H9 (cell line): ENCODE data around the gene SDK1. TPM values are rescaled to one million over a fixed set of nuclear protein-coding genes. Genes with fewer than 3 reads are reported as not detected.

Source experiments
- DNase-seq: peaks from one replicate; pipeline ENCODE4 v3.0.0-alpha.2; 2017
- H2AFZ ChIP-seq: one replicate; pipeline ENCODE4 v1.6.1; 2013; ENCODE audit warnings: mild to moderate bottlenecking, low read length, control low read depth, moderate library complexity
- H2AK5ac ChIP-seq: 2 replicates; pipeline ENCODE4 v1.6.1; 2013; ENCODE audit warnings: low read length, control low read depth, mixed read lengths; ENCODE audit not compliant: insufficient read length
- H2BK120ac ChIP-seq: one replicate; pipeline ENCODE4 v1.6.1; 2013; ENCODE audit warnings: low read depth, mild to moderate bottlenecking, low read length, control low read depth, inconsistent platforms; ENCODE audit not compliant: poor library complexity, severe bottlenecking
- H2BK12ac ChIP-seq: 2 replicates; pipeline ENCODE4 v1.6.1; 2013; ENCODE audit warnings: low read length, control low read depth, mixed read lengths, low read depth; ENCODE audit not compliant: insufficient read length
- H2BK15ac ChIP-seq: 2 replicates; pipeline ENCODE4 v1.6.1; 2013; ENCODE audit warnings: low read depth, low read length, control low read depth
- H2BK20ac ChIP-seq: one replicate; pipeline ENCODE4 v1.6.1; 2013; ENCODE audit warnings: low read depth, mild to moderate bottlenecking, low read length, control low read depth, inconsistent platforms; ENCODE audit not compliant: poor library complexity, severe bottlenecking
- H2BK5ac ChIP-seq: 2 replicates; pipeline ENCODE4 v1.6.1; 2013; ENCODE audit warnings: low read length, control low read depth, mixed read lengths; ENCODE audit not compliant: insufficient read length
- H3K14ac ChIP-seq: 2 replicates; pipeline ENCODE4 v1.6.1; 2013; ENCODE audit warnings: low read length, control low read depth; ENCODE audit not compliant: insufficient read depth
- H3K18ac ChIP-seq: 2 replicates; pipeline ENCODE4 v1.6.1; 2013; ENCODE audit warnings: low read depth, mild to moderate bottlenecking, mixed read lengths, low read length, control low read depth; ENCODE audit not compliant: insufficient read length
- H3K23ac ChIP-seq: 2 replicates; pipeline ENCODE4 v1.6.1; 2013; ENCODE audit warnings: low read length, control low read depth, mixed read lengths, low read depth; ENCODE audit not compliant: insufficient read length
- H3K23me2 ChIP-seq: 2 replicates; pipeline ENCODE4 v1.6.1; 2013; ENCODE audit warnings: low read depth, mild to moderate bottlenecking, mixed read lengths, low read length, control low read depth; ENCODE audit not compliant: insufficient read length, poor library complexity, severe bottlenecking
- H3K27ac ChIP-seq: 2 replicates; pipeline ENCODE4 v1.5.1; 2013; ENCODE audit warnings: low read length, control low read depth, mixed read lengths, low read depth; ENCODE audit not compliant: insufficient read length
- H3K27me3 ChIP-seq: 2 replicates; pipeline ENCODE4 v1.6.1; 2013; ENCODE audit warnings: low read length, control low read depth, inconsistent platforms; ENCODE audit not compliant: insufficient read depth
- H3K4ac ChIP-seq: 2 replicates; pipeline ENCODE4 v1.6.1; 2013; ENCODE audit warnings: low read depth, mild to moderate bottlenecking, control low read depth, inconsistent platforms, low read length, moderate library complexity
- H3K4me1 ChIP-seq: 2 replicates; pipeline ENCODE4 v1.6.1; 2013; ENCODE audit warnings: low read length, control low read depth, inconsistent platforms; ENCODE audit not compliant: insufficient read depth
- H3K4me2 ChIP-seq: 2 replicates; pipeline ENCODE4 v1.6.1; 2013; ENCODE audit warnings: low read length, control low read depth, mixed read lengths; ENCODE audit not compliant: insufficient read length, insufficient read depth
- H3K56ac ChIP-seq: 2 replicates; pipeline ENCODE4 v1.6.1; 2013; ENCODE audit warnings: low read depth, mild to moderate bottlenecking, mixed read lengths, low read length, control low read depth; ENCODE audit not compliant: insufficient read length
- H3K79me1 ChIP-seq: 2 replicates; pipeline ENCODE4 v1.6.1; 2013; ENCODE audit warnings: low read depth, mild to moderate bottlenecking, moderate library complexity, low read length, control low read depth, inconsistent platforms; ENCODE audit not compliant: insufficient read depth, poor library complexity, severe bottlenecking
- H3K79me2 ChIP-seq: 2 replicates; pipeline ENCODE4 v1.6.1; 2013; ENCODE audit warnings: low read length, control low read depth, inconsistent platforms; ENCODE audit not compliant: insufficient read depth
- H3K9ac ChIP-seq: 2 replicates; pipeline ENCODE4 v1.6.1; 2013; ENCODE audit warnings: low read length, control low read depth, mixed read lengths; ENCODE audit not compliant: insufficient read length; ENCODE audit errors: extremely low read depth
- H3K9me3 ChIP-seq: one replicate; pipeline ENCODE4 v1.6.1; 2013; ENCODE audit warnings: low read depth, low read length, inconsistent platforms; ENCODE audit not compliant: control insufficient read depth
- H3T11ph ChIP-seq: one replicate; pipeline ENCODE4 v1.6.1; 2013; ENCODE audit warnings: mild to moderate bottlenecking, low read length, control low read depth, inconsistent platforms
- H4K20me1 ChIP-seq: one replicate; pipeline ENCODE4 v1.6.1; 2013; ENCODE audit not compliant: control insufficient read depth, insufficient read length, insufficient read depth
- H4K5ac ChIP-seq: 2 replicates; pipeline ENCODE4 v1.6.1; 2013; ENCODE audit warnings: low read depth, mild to moderate bottlenecking, mixed read lengths, low read length, control low read depth; ENCODE audit not compliant: insufficient read length
- H4K8ac ChIP-seq: replicated peaks from 2 replicates; pipeline ENCODE4 v1.6.1; 2013; ENCODE audit warnings: low read length, control low read depth, mixed read lengths, low read depth; ENCODE audit not compliant: insufficient read length
- H4K91ac ChIP-seq: 2 replicates; pipeline ENCODE4 v1.6.1; 2013; ENCODE audit warnings: low read depth, mild to moderate bottlenecking, moderate library complexity, mixed read lengths, low read length, control low read depth; ENCODE audit not compliant: insufficient read length
- H3K27ac Mint-ChIP-seq, 3 experiments: 2 replicates in 2 of 3; 3 replicates in 1 of 3; pipeline ENCODE4 v1.8.0; 2020 to 2021; ENCODE audit warnings: mixed read lengths in 3 of 3, mild to moderate bottlenecking in 1 of 3, moderate library complexity in 1 of 3
- H3K27me3 Mint-ChIP-seq: 2 replicates; pipeline ENCODE4 v1.8.0; 2021; ENCODE audit warnings: low read depth, mild to moderate bottlenecking, moderate library complexity, mixed read lengths
- H3K36me3 Mint-ChIP-seq, 3 experiments: 2 replicates in 2 of 3; 3 replicates in 1 of 3; pipeline ENCODE4 v1.8.0; 2020 to 2021; ENCODE audit warnings: low read depth in 3 of 3, mixed read lengths in 3 of 3; ENCODE audit not compliant: insufficient read depth in 1 of 3
- H3K4me1 Mint-ChIP-seq, 2 experiments: 2 replicates each; pipeline ENCODE4 v1.8.0; 2020; ENCODE audit warnings: mixed read lengths in 2 of 2
- H3K4me3 Mint-ChIP-seq, 2 experiments: 2 replicates in 1 of 2; 3 replicates in 1 of 2; pipeline ENCODE4 v1.8.0; 2020 to 2021; ENCODE audit warnings: mild to moderate bottlenecking in 2 of 2, mixed read lengths in 2 of 2, moderate library complexity in 1 of 2
- H3K9me3 Mint-ChIP-seq, 2 experiments: 2 replicates in 1 of 2; 3 replicates in 1 of 2; pipeline ENCODE4 v1.8.0; 2020; ENCODE audit warnings: mild to moderate bottlenecking in 2 of 2, mixed read lengths in 2 of 2, moderate library complexity in 1 of 2
- CTCF ChIP-seq: fragments of 200-600 bp; sonication (generic); conservative IDR thresholded peaks from 3 replicates; pipeline ENCODE4 v1.8.0; 2021; ENCODE audit warnings: antibody characterized with exemption, mild to moderate bottlenecking
- WGBS: extraction: QIAGEN DNeasy Blood & Tissue Kit; methylation state at CpG from one replicate; pipeline ENCODE4 v1.1.7; 2013; ENCODE audit warnings: missing lambda C conversion rate, low lambda C conversion rate, mixed read lengths; ENCODE audit not compliant: insufficient read length; ENCODE audit errors: extremely low coverage; 5-methylcytosine and 5-hydroxymethylcytosine counted together
- total RNA-seq: library from RNA; stranded (reverse); gene quantifications from 2 replicates; pipeline ENCODE4 v1.2.1, GENCODE V29; 2021

The SDK1 gene
- total RNA-seq, 1 experiment from 2014 or later, result 8.7 TPM

GRCh38 chr7:4025694-4026615 lies 724.9 kb downstream of the SDK1 start:
- H3K9me3 ChIP-seq, result no peaks in the 10 kb centered on the region
- H3K23me2 ChIP-seq, result no peaks in the 10 kb centered on the region
- no peak overlapping the region for H3T11ph ChIP-seq
- no peak overlapping the region for H3K18ac ChIP-seq
- no peak overlapping the region for H4K5ac ChIP-seq
- H3K4me1 ChIP-seq, result no peaks in the 10 kb centered on the region
- H3K4me2 ChIP-seq, result no peak overlapping the region
- H3K23ac ChIP-seq, result no peak overlapping the region
- peaks cover 17 to 21% of the 10 kb centered on the region in 2 experiments for H3K4me1 Mint-ChIP-seq
- H3K27ac ChIP-seq, result no peak overlapping the region
- H3K4me3 Mint-ChIP-seq, result no peak overlapping the region
- H4K8ac ChIP-seq, result no peak overlapping the region
- H3K4ac ChIP-seq, result no peak overlapping the region
- H4K91ac ChIP-seq, result no peak overlapping the region
- peaks cover 0 to 3% of the 10 kb centered on the region in 2 experiments; a peak in 2 of 5 replicates for H3K9me3 Mint-ChIP-seq
- no peak overlapping the region for H2AK5ac ChIP-seq
- no peak overlapping the region for H2BK20ac ChIP-seq
- no peak overlapping the region for H2BK12ac ChIP-seq
- no peak overlapping the region for H2BK120ac ChIP-seq
- H4K20me1 ChIP-seq, result no peaks in the 10 kb centered on the region
- peaks cover under 1 to 4% (median 3%) of the 10 kb centered on the region in 3 experiments; a peak in 5 of 7 replicates for H3K36me3 Mint-ChIP-seq
- no CpG with 5 or more reads among the region's 26 CpGs for WGBS
- no peak for TF ChIP-seq CTCF
- peak overlapping the region; percentile 42; the same call in 1 of the 2 replicates for H3K14ac ChIP-seq
- H3K56ac ChIP-seq, result no peak overlapping the region
- H2AFZ ChIP-seq, result no peak overlapping the region
- no peak for DNase-seq
- H2BK5ac ChIP-seq, result no peak overlapping the region
- no peaks in the 10 kb centered on the region for H3K27me3 ChIP-seq
- no peak overlapping the region for H2BK15ac ChIP-seq
- no peak overlapping the region for H3K9ac ChIP-seq
- H3K27ac Mint-ChIP-seq, result no peak overlapping the region
- no peaks in the 10 kb centered on the region for H3K27me3 Mint-ChIP-seq
- H3K79me1 ChIP-seq, result no peaks in the 10 kb centered on the region
- H3K79me2 ChIP-seq, result no peaks in the 10 kb centered on the region
